ENCODE measurements around the gene RND2. TPM values are rescaled to one million over a fixed set of nuclear protein-coding genes. Genes with fewer than 3 reads are reported as not detected.
A peak's percentile ranks its signal among the peaks of the same experiment; 100 is the strongest.

RND2 gene
- total and polyA plus RNA-seq, 2 of the 4 experiments (the other 2 are of a cell fraction) = 1.1 to 1.9 TPM

DNA sequence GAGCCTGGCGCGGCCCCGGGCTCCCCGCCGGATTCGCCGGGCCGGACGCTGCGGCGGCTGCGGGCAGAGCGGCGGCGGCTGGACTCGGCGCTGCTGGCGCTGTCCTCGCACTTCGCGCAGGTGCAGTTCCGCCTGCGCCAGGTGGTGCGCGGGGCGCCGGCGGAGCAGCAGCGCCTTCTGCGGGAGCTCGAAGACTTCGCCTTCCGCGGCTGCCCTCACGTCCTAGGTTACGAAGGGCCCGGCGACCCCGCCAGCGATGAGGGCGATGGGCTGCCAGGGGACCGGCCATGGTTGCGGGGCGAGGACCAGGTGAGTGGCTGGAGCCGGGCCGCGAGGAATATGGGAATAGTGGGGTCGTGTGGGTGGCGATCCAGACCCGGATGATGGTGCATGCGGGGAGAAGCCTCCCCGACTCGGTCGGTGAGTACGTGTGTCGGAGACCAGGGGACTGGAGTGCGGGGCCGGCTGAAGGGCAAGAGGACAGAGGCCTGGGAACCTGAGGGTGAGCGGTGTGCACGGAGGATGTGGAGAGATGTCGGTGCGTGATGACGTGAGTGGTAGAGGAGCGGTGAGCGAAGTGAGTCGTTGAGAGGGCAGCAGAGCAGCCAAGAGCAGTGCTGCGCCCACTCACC lies 44.1 kb upstream of the RND2 start:
- peaks cover 18% of the 10 kb centered on the region for H3K9me1 ChIP-seq (ENCODE audit: insufficient read depth, low read length)
- peaks cover 2% of the 10 kb centered on the region for H3K36me3 ChIP-seq (ENCODE audit: control insufficient read depth, insufficient read depth, low read length)
- WGBS, 2 experiments (ENCODE audit: extremely low coverage in 2 of 2, insufficient read length in 1 of 2) = 3% methylated on average over 23 of the region's 67 CpGs; no CpG with 5 or more reads in 1 of the 2 experiments
- no peak overlapping the region for H2BK20ac ChIP-seq (ENCODE audit: low read depth, low read length)
- H3K18ac ChIP-seq (ENCODE audit: low read depth, low read length) = no peak overlapping the region
- ChIA-PET CTCF (no interaction called here), POLR2A (ENCODE audit: unreplicated experiment) (interaction anchor here (2.0 kb wide), 1 partner anchor 17 kb away, joined by 6 read pairs; the partner anchor contains the start of gene RPL27)
- peak overlapping the region; percentile 75 for H3K9ac ChIP-seq (ENCODE audit: low read depth, low read length)
- dilution Hi-C loops (cut with HindIII; ENCODE audit: low sequenced_read_pairs, unreplicated experiment) = no loop called here
- TF ChIP-seq, protein P1, sequence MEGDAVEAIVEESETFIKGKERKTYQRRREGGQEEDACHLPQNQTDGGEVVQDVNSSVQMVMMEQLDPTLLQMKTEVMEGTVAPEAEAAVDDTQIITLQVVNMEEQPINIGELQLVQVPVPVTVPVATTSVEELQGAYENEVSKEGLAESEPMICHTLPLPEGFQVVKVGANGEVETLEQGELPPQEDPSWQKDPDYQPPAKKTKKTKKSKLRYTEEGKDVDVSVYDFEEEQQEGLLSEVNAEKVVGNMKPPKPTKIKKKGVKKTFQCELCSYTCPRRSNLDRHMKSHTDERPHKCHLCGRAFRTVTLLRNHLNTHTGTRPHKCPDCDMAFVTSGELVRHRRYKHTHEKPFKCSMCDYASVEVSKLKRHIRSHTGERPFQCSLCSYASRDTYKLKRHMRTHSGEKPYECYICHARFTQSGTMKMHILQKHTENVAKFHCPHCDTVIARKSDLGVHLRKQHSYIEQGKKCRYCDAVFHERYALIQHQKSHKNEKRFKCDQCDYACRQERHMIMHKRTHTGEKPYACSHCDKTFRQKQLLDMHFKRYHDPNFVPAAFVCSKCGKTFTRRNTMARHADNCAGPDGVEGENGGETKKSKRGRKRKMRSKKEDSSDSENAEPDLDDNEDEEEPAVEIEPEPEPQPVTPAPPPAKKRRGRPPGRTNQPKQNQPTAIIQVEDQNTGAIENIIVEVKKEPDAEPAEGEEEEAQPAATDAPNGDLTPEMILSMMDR (conservative IDR thresholded peaks at IDR 0.05; ENCODE audit: low read depth, low read length) = no peak
- TF ChIP-seq RAD21 (IDR thresholded peaks at IDR 0.05; ENCODE audit: low read length) (peak; percentile 21; the same call in 1 of the 2 replicates), POLR2A (IDR thresholded peaks at IDR 0.05; ENCODE audit: low read depth, low read length) (peak; percentile 30; the same call in 1 of the 2 replicates)
- H3K79me1 ChIP-seq (ENCODE audit: low read depth in 1 of 2, low read length in 2 of 2) = peaks cover 0 to 58% of the 10 kb centered on the region in 2 experiments; a peak in 3 of 4 replicates
- H3K56ac ChIP-seq (ENCODE audit: extremely low read depth, insufficient read depth, low read length) = peak overlapping the region; percentile 50
- H3K9me3 ChIP-seq (ENCODE audit: control insufficient read depth, insufficient read depth, low read length) = no peaks in the 10 kb centered on the region
- H2BK5ac ChIP-seq (ENCODE audit: low read depth, low read length, poor library complexity, severe bottlenecking) = peak overlapping the region; percentile 50
- peak overlapping the region; percentile 74 for H3K27ac ChIP-seq (ENCODE audit: insufficient read depth, low read length)
- H2AK5ac ChIP-seq (ENCODE audit: low read depth, low read length) = peak overlapping the region; percentile 11
- H3K27me3 ChIP-seq (ENCODE audit: control insufficient read depth, insufficient read depth, low read length) = no peaks in the 10 kb centered on the region
- H3K4me3 ChIP-seq (ENCODE audit: insufficient read depth, low read depth, low read length) = peak overlapping the region; percentile 76
- H2BK15ac ChIP-seq (ENCODE audit: low read depth, low read length) = no peak overlapping the region
- peaks cover 10% of the 10 kb centered on the region; the same call in 1 of the 2 replicates for H4K20me1 ChIP-seq (ENCODE audit: insufficient read depth, low read length)
- peak overlapping the region; percentile 99 for H2AFZ ChIP-seq (replicated peaks; ENCODE audit: low read length, poor library complexity)
- H4K8ac ChIP-seq (ENCODE audit: low read depth in 2 of 2, low read length in 2 of 2) = peak overlapping the region in 1 of 2 experiments; percentile 70; a peak in 3 of 4 replicates
- no TSS peak for BruUV-seq (replicated peaks)
- peak; percentile 64 for DNase-seq
- peak overlapping the region; percentile 4; the same call in 1 of the 2 replicates for H4K5ac ChIP-seq (ENCODE audit: low read depth, low read length)
- H3K4me2 ChIP-seq (ENCODE audit: low read depth, low read length) = peak overlapping the region; percentile 99
- H4K91ac ChIP-seq (ENCODE audit: insufficient read depth, low read depth, low read length) = no peak overlapping the region; the same call in 1 of the 2 replicates
- H3K4me1 ChIP-seq (ENCODE audit: control insufficient read depth, insufficient read depth, low read length) = peaks cover 6% of the 10 kb centered on the region
- H3K23ac ChIP-seq (ENCODE audit: low read depth, low read length) = peak overlapping the region; percentile 81
- peak overlapping the region; percentile 99 for H2AK9ac ChIP-seq (replicated peaks; ENCODE audit: low read depth, low read length, poor library complexity)
- intact Hi-C loops (cut with micrococcal nuclease) = no loop called here
- no peak overlapping the region for H2BK120ac ChIP-seq (ENCODE audit: low read depth, low read length)
- H3K14ac ChIP-seq (replicated peaks; ENCODE audit: low read depth, low read length) = peak overlapping the region; percentile 17
- in situ Hi-C loops (cut with MboI; ENCODE audit: low sequenced_read_pairs) = loop anchor here (25.0 kb wide), 1 partner anchor 381 kb away; no protein-coding TSS in a partner anchor
- H3K4ac ChIP-seq (ENCODE audit: low read depth, low read length) = peak overlapping the region; percentile 43; the same call in 1 of the 2 replicates
- peak; percentile 66 for ATAC-seq (ENCODE audit: low read depth)

Data from IMR-90 (cell line).